HCT116 (cell line): ENCODE data around the gene CUX1. TPM values are rescaled to one million over a fixed set of nuclear protein-coding genes. Genes with fewer than 3 reads are reported as not detected.

Source experiments
- ATAC-seq: fragments of 200-7000 bp; cut with Tn5 transposase; 2 replicates; pipeline ENCODE4 v1.9.1; 2020; ENCODE audit warnings: mild to moderate bottlenecking, moderate library complexity
- BruUV-seq: library from RNA; stranded (reverse); fragments of 400-500 nt; replicated peaks from 2 replicates; lab custom pipeline; 2021; lab: Mats Ljungman, UMichigan
- CTCF ChIA-PET: fragments of 300-600 bp; sonication (Branson Sonifier 250); formaldehyde crosslinking; loops from one replicate; lab custom pipeline; 2021; ENCODE audit warnings: antibody characterized with exemption; lab: Charles Lee
- POLR2A ChIA-PET: fragments of 300-600, 350-600 bp; sonication (Branson Sonifier 250); formaldehyde crosslinking; loops from one replicate; lab custom pipeline; 2021; ENCODE audit warnings: antibody characterized with exemption; lab: Charles Lee
- RAD21 ChIA-PET, 2 experiments: fragments of 300-600 bp; sonication (Branson Sonifier 250); formaldehyde crosslinking; loops; one replicate each; lab custom pipeline; 2023; ENCODE audit warnings: low total read pairs in 2 of 2; ENCODE audit not compliant: uncharacterized antibody in 2 of 2, unreplicated experiment in 2 of 2, low non-redundant PET in 1 of 2; lab: Charles Lee
- DNase-seq: peaks from one replicate; pipeline ENCODE4 v3.0.0-alpha.2; 2010; ENCODE audit warnings: low read depth, low spot score
- H2AFZ ChIP-seq: fragments of 200-600 bp; shearing (Covaris generic), sonication (generic); 2 replicates; pipeline ENCODE4 v1.6.1; 2017; ENCODE audit warnings: low read depth, mixed run types, mixed read lengths, antibody characterized with exemption, low read length; ENCODE audit not compliant: poor library complexity, severe bottlenecking
- H3K27ac ChIP-seq: 2 replicates; pipeline ENCODE4 v1.5.1; 2012; ENCODE audit warnings: low read depth, low read length
- H3K27me3 ChIP-seq: fragments of 200-600 bp; sonication (generic); 2 replicates; pipeline ENCODE4 v1.6.1; 2016; ENCODE audit warnings: mixed run types, low read length, mixed read lengths; ENCODE audit not compliant: insufficient read depth
- H3K36me3 ChIP-seq, 2 experiments: fragments of 200-500 bp in 1 of 2; fragments of 200-600 bp in 1 of 2; sonication (Bioruptor generic) in 1 of 2; sonication (generic) in 1 of 2; 2 replicates each; pipeline versions ENCODE4 v1.5.1 to v1.6.1; 2014 to 2016; ENCODE audit warnings: low read length in 2 of 2, inconsistent platforms in 1 of 2, mixed read lengths in 1 of 2, mixed run types in 1 of 2; ENCODE audit not compliant: insufficient read depth in 2 of 2, control insufficient read depth in 1 of 2
- H3K4me1 ChIP-seq, 2 experiments: fragments of 200-600 bp in 1 of 2; sonication (generic) in 1 of 2; 2 replicates each; pipeline versions ENCODE4 v1.5.1 to v1.6.1; 2012 to 2017; ENCODE audit warnings: low read length in 2 of 2, inconsistent platforms in 1 of 2, mild to moderate bottlenecking in 1 of 2, mixed read lengths in 1 of 2, mixed run types in 1 of 2, moderate library complexity in 1 of 2; ENCODE audit not compliant: insufficient read depth in 2 of 2, control insufficient read depth in 1 of 2
- H3K4me2 ChIP-seq: fragments of 200-600 bp; sonication (generic); 2 replicates; pipeline ENCODE4 v1.6.1; 2017; ENCODE audit warnings: mixed run types, low read length, mixed read lengths
- H3K4me3 ChIP-seq, 2 experiments: fragments of 200-600 bp in 1 of 2; sonication (generic) in 1 of 2; replicated peaks in 1 of 2; 2 replicates each; pipeline ENCODE4 v1.5.1; 2011 to 2016; ENCODE audit warnings: low read length in 2 of 2, control low read depth in 1 of 2, low read depth in 1 of 2, mild to moderate bottlenecking in 1 of 2, mixed read lengths in 1 of 2, mixed run types in 1 of 2
- H3K79me2 ChIP-seq: fragments of 200-600 bp; sonication (generic); 2 replicates; pipeline ENCODE4 v1.6.1; 2017; ENCODE audit warnings: mild to moderate bottlenecking, mixed run types, low read length, moderate library complexity, mixed read lengths; ENCODE audit not compliant: insufficient read depth
- H3K9ac ChIP-seq: fragments of 200-600 bp; sonication (generic); 2 replicates; pipeline ENCODE4 v1.6.1; 2016; ENCODE audit warnings: low read length, mixed read lengths
- H3K9me2 ChIP-seq: fragments of 200-600 bp; sonication (generic), shearing (Covaris generic); 2 replicates; pipeline ENCODE4 v1.6.1; 2017; ENCODE audit warnings: mixed run types, mild to moderate bottlenecking, moderate library complexity; ENCODE audit not compliant: insufficient read depth
- H3K9me3 ChIP-seq, 2 experiments: fragments of 200-500 bp in 1 of 2; fragments of 200-600 bp in 1 of 2; sonication (Bioruptor generic) in 1 of 2; sonication (generic) in 1 of 2; 2 replicates each; pipeline ENCODE4 v1.6.1; 2014 to 2017; ENCODE audit warnings: low read length in 2 of 2, mixed read lengths in 2 of 2, inconsistent platforms in 1 of 2, low read depth in 1 of 2, mild to moderate bottlenecking in 1 of 2, mixed run types in 1 of 2, moderate library complexity in 1 of 2; ENCODE audit not compliant: control insufficient read depth in 1 of 2, insufficient read depth in 1 of 2
- H4K20me1 ChIP-seq: fragments of 200-600 bp; sonication (generic), shearing (Covaris generic); 2 replicates; pipeline ENCODE4 v1.6.1; 2017; ENCODE audit warnings: mixed run types, mild to moderate bottlenecking, moderate library complexity; ENCODE audit not compliant: insufficient read depth
- CTCF ChIP-seq, 3 experiments: fragments of 200-600 bp in 1 of 3; sonication (generic) in 1 of 3; IDR thresholded peaks in 2 of 3; conservative IDR thresholded peaks in 1 of 3; 2 replicates each; pipeline ENCODE4 v1.5.1; 2012 to 2017; ENCODE audit warnings: low read depth in 2 of 3, low read length in 2 of 3, antibody characterized with exemption in 1 of 3, borderline replicate concordance in 1 of 3, control low read depth in 1 of 3, mild to moderate bottlenecking in 1 of 3, mixed read lengths in 1 of 3, mixed run types in 1 of 3, moderate library complexity in 1 of 3; ENCODE audit not compliant: insufficient read depth in 1 of 3
- EGR1 ChIP-seq: IDR thresholded peaks from 2 replicates; pipeline ENCODE4 v1.6.1; 2012; ENCODE audit warnings: low read depth
- ELF1 ChIP-seq: IDR thresholded peaks from 2 replicates; pipeline ENCODE4 v1.6.1; 2012; ENCODE audit warnings: low read depth, borderline replicate concordance
- EZH2 ChIP-seq: fragments of 200-600 bp; sonication (generic); IDR thresholded peaks from 2 replicates; pipeline ENCODE4 v1.6.1; 2017; ENCODE audit warnings: antibody characterized with exemption, mixed run types
- EZH2phosphoT487 ChIP-seq: fragments of 200-600 bp; IDR thresholded peaks from 2 replicates; pipeline ENCODE4 v1.6.1; 2018; ENCODE audit warnings: antibody characterized with exemption, borderline replicate concordance
- JUND ChIP-seq: IDR thresholded peaks from 2 replicates; pipeline ENCODE4 v1.6.1; 2012
- RAD21 ChIP-seq: IDR thresholded peaks from 2 replicates; pipeline ENCODE4 v1.6.1; 2012; ENCODE audit warnings: low read depth, mild to moderate bottlenecking
- SIN3A ChIP-seq: IDR thresholded peaks from 2 replicates; pipeline ENCODE4 v1.6.1; 2012; ENCODE audit warnings: low read depth
- TCF7L2 ChIP-seq: IDR thresholded peaks from 2 replicates; pipeline ENCODE4 v1.7.0; 2011; ENCODE audit warnings: borderline replicate concordance, inconsistent platforms; ENCODE audit not compliant: insufficient read depth, insufficient read length; ENCODE audit errors: extremely low read depth
- intact Hi-C: fragments of 100-400 bp; cut with micrococcal nuclease; formaldehyde crosslinking; loops from 2 replicates; pipeline ENCODE4 v1.10.0; 2022
- total RNA-seq: library from RNA; stranded (reverse); gene quantifications from one replicate; pipeline ENCODE4 v1.2.1, GENCODE V29; 2021; ENCODE audit not compliant: unreplicated experiment
- TF ChIP-seq, protein P1 (sequence below): IDR thresholded peaks from 2 replicates; pipeline ENCODE4 v1.6.1; 2012

CUX1 gene
- total RNA-seq, 1 experiment from 2014 or later: 68.9 TPM

GRCh38 chr7:101823596-101823995, 6.2 kb downstream of the CUX1 start:
- H4K20me1 ChIP-seq: peaks cover 4% of the 10 kb centered on the region
- BruUV-seq: no TSS peak
- H3K36me3 ChIP-seq: no peaks in the 10 kb centered on the region; a peak in 1 of 4 replicates
- no peak overlapping the region for H3K9ac ChIP-seq
- no peak overlapping the region for H3K4me2 ChIP-seq
- H3K4me1 ChIP-seq: peaks cover 5 to 12% of the 10 kb centered on the region in 2 experiments
- TF ChIP-seq, protein P1, sequence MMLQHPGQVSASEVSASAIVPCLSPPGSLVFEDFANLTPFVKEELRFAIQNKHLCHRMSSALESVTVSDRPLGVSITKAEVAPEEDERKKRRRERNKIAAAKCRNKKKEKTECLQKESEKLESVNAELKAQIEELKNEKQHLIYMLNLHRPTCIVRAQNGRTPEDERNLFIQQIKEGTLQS: no peak
- TF ChIP-seq JUND: no peak
- no peak for TF ChIP-seq EZH2phosphoT487
- TF ChIP-seq SIN3A: no peak
- TF ChIP-seq RAD21: no peak
- no peak for TF ChIP-seq ELF1
- no peak for TF ChIP-seq EGR1
- no peak for TF ChIP-seq EZH2
- TF ChIP-seq CTCF (IDR thresholded peaks at IDR 0.05 in 2 of 3, conservative IDR thresholded peaks at IDR 0.05 in 1 of 3; ENCODE audit: borderline replicate concordance in 1 of 3, insufficient read depth in 1 of 3, low read depth in 2 of 3, low read length in 2 of 3): no peak
- TF ChIP-seq TCF7L2: no peak
- no peaks in the 10 kb centered on the region for H3K27me3 ChIP-seq
- H3K4me3 ChIP-seq: no peak overlapping the region
- intact Hi-C loops: no loop called here
- ChIA-PET POLR2A (no interaction called here), RAD21 (no interaction called here), CTCF (no interaction called here)
- no peak overlapping the region for H2AFZ ChIP-seq
- H3K79me2 ChIP-seq: peaks cover 99% of the 10 kb centered on the region
- ATAC-seq: no peak
- no peak for DNase-seq
- no peak overlapping the region for H3K27ac ChIP-seq
- H3K9me3 ChIP-seq: no peaks in the 10 kb centered on the region
- no peaks in the 10 kb centered on the region for H3K9me2 ChIP-seq
